H1 (cell line): ENCODE results near the gene LRRC56. TPM values are rescaled to one million over a fixed set of nuclear protein-coding genes. Genes with fewer than 3 reads are reported as not detected.

Experiments
- CTCF ChIA-PET: fragments of 300-600 bp; sonication (Branson Sonifier 250); formaldehyde crosslinking; loops from one replicate; lab custom pipeline; 2021; ENCODE audit not compliant: partially characterized antibody; lab: Charles Lee
- POLR2A ChIA-PET: fragments of 300-600 bp; sonication (Branson Sonifier 250); formaldehyde crosslinking; loops from one replicate; lab custom pipeline; 2021; ENCODE audit warnings: inconsistent platforms; ENCODE audit not compliant: partially characterized antibody; lab: Charles Lee
- DNase-seq, 2 experiments: peaks; one replicate each; pipeline versions ENCODE4 v3.0.0 to v3.0.0-alpha.2; 2010 to 2022; ENCODE audit warnings: low spot score in 2 of 2, low read depth in 1 of 2, mixed read lengths in 1 of 2
- FAIRE-seq: peaks from 2 replicates; lab custom pipeline; 2011; peaks lifted over from hg19 to GRCh38; lab: Jason Lieb, UNC
- H2AFZ ChIP-seq: 2 replicates; pipeline ENCODE4 v1.8.1; 2012; ENCODE audit warnings: low read length, inconsistent platforms
- H2AK5ac ChIP-seq: 2 replicates; pipeline ENCODE4 v1.6.1; 2013; ENCODE audit warnings: low read depth, low read length
- H2BK120ac ChIP-seq: replicated peaks from 2 replicates; pipeline ENCODE3; 2013; ENCODE audit warnings: low read depth, low read length, inconsistent platforms
- H2BK12ac ChIP-seq: 2 replicates; pipeline ENCODE4 v1.6.1; 2013; ENCODE audit warnings: low read depth, low read length
- H2BK15ac ChIP-seq: 2 replicates; pipeline ENCODE4 v1.6.1; 2013; ENCODE audit warnings: low read length
- H2BK20ac ChIP-seq: 2 replicates; pipeline ENCODE4 v1.6.1; 2013; ENCODE audit warnings: low read length
- H2BK5ac ChIP-seq: 2 replicates; pipeline ENCODE4 v1.6.1; 2013; ENCODE audit warnings: low read depth, low read length
- H3K14ac ChIP-seq: 2 replicates; pipeline ENCODE4 v1.6.1; 2013; ENCODE audit warnings: inconsistent platforms; ENCODE audit not compliant: insufficient read length
- H3K18ac ChIP-seq: 2 replicates; pipeline ENCODE4 v1.6.1; 2013; ENCODE audit warnings: low read length; ENCODE audit errors: extremely low read depth
- H3K23ac ChIP-seq: 2 replicates; pipeline ENCODE4 v1.6.1; 2013; ENCODE audit warnings: inconsistent platforms; ENCODE audit not compliant: insufficient read length
- H3K23me2 ChIP-seq: 2 replicates; pipeline ENCODE4 v1.6.1; 2013; ENCODE audit warnings: low read depth, low read length
- H3K27ac ChIP-seq: 2 replicates; pipeline ENCODE4 v1.6.1; 2011; ENCODE audit warnings: low read depth, low read length, inconsistent platforms
- H3K27me3 ChIP-seq, 4 experiments: replicated peaks in 1 of 4; 1 replicate in 1 of 4; 2 replicates in 3 of 4; pipeline versions ENCODE4 v1.6.1 to v1.8.1; 2011 to 2013; ENCODE audit warnings: low read length in 3 of 4, mild to moderate bottlenecking in 3 of 4, inconsistent platforms in 2 of 4, mixed read lengths in 2 of 4, moderate library complexity in 1 of 4; ENCODE audit not compliant: control insufficient read depth in 3 of 4, insufficient read depth in 3 of 4; ENCODE audit errors: extremely low read depth in 1 of 4
- H3K36me3 ChIP-seq, 4 experiments: 2 replicates each; pipeline versions ENCODE4 v1.6.1 to v1.8.1; 2011 to 2013; ENCODE audit warnings: mild to moderate bottlenecking in 4 of 4, low read length in 3 of 4, moderate library complexity in 2 of 4, control low read depth in 1 of 4, inconsistent platforms in 1 of 4; ENCODE audit not compliant: insufficient read depth in 4 of 4, control insufficient read depth in 2 of 4
- H3K4ac ChIP-seq: replicated peaks from 2 replicates; pipeline ENCODE3; 2013; ENCODE audit warnings: low read length, low read depth, mixed read lengths, inconsistent platforms; ENCODE audit not compliant: insufficient read length
- H3K4me1 ChIP-seq, 4 experiments: replicated peaks in 1 of 4; 1 replicate in 1 of 4; 2 replicates in 3 of 4; pipeline versions ENCODE4 v1.6.1 to v1.8.1; 2011 to 2013; ENCODE audit warnings: low read length in 3 of 4, inconsistent platforms in 2 of 4, mixed read lengths in 1 of 4; ENCODE audit not compliant: insufficient read depth in 4 of 4, control insufficient read depth in 3 of 4
- H3K4me2 ChIP-seq, 2 experiments: 2 replicates each; pipeline versions ENCODE4 v1.6.1 to v1.8.1; 2011 to 2013; ENCODE audit warnings: low read depth in 2 of 2, low read length in 2 of 2, control low read depth in 1 of 2, inconsistent platforms in 1 of 2, mild to moderate bottlenecking in 1 of 2; ENCODE audit not compliant: insufficient read depth in 1 of 2
- H3K4me3 ChIP-seq, 4 experiments: fragments of 200-600, 300-600 bp in 1 of 4; sonication (generic), shearing (Covaris generic), sonication (Bioruptor Twin) in 1 of 4; 2 replicates each; pipeline versions ENCODE4 v1.5.1 to v1.8.1; 2011 to 2016; ENCODE audit warnings: low read length in 4 of 4, low read depth in 3 of 4, control low read depth in 2 of 4, inconsistent platforms in 2 of 4, mild to moderate bottlenecking in 2 of 4, mixed read lengths in 1 of 4, moderate library complexity in 1 of 4; ENCODE audit not compliant: insufficient read depth in 2 of 4; ENCODE audit errors: extremely low read depth in 1 of 4
- H3K56ac ChIP-seq: replicated peaks from 2 replicates; pipeline ENCODE3; 2013; ENCODE audit warnings: low read depth, mild to moderate bottlenecking, mixed read lengths, low read length, inconsistent platforms; ENCODE audit not compliant: insufficient read length
- H3K79me1 ChIP-seq: 2 replicates; pipeline ENCODE4 v1.6.1; 2013; ENCODE audit warnings: low read depth, low read length, control low read depth
- H3K79me2 ChIP-seq, 2 experiments: 2 replicates each; pipeline versions ENCODE4 v1.6.1 to v1.8.1; 2012 to 2013; ENCODE audit warnings: low read length in 2 of 2, mild to moderate bottlenecking in 2 of 2, inconsistent platforms in 1 of 2; ENCODE audit not compliant: insufficient read depth in 2 of 2, control insufficient read depth in 1 of 2
- H3K9ac ChIP-seq, 4 experiments: replicated peaks in 1 of 4; 1 replicate in 1 of 4; 2 replicates in 3 of 4; pipeline versions ENCODE4 v1.6.1 to v1.8.1; 2011 to 2013; ENCODE audit warnings: low read depth in 3 of 4, low read length in 3 of 4, control low read depth in 2 of 4, mild to moderate bottlenecking in 2 of 4, moderate library complexity in 2 of 4, inconsistent platforms in 1 of 4; ENCODE audit errors: extremely low read depth in 1 of 4
- H3K9me3 ChIP-seq, 2 experiments: 2 replicates each; pipeline versions ENCODE4 v1.6.1 to v1.8.1; 2012 to 2013; ENCODE audit warnings: mild to moderate bottlenecking in 2 of 2, moderate library complexity in 2 of 2, control low read depth in 1 of 2, inconsistent platforms in 1 of 2, low read depth in 1 of 2, low read length in 1 of 2, mixed read lengths in 1 of 2; ENCODE audit not compliant: insufficient read depth in 2 of 2
- H4K20me1 ChIP-seq, 2 experiments: replicated peaks in 1 of 2; 2 replicates each; pipeline versions ENCODE3 to v1.8.1; 2011 to 2013; ENCODE audit warnings: inconsistent platforms in 2 of 2, low read length in 2 of 2, mild to moderate bottlenecking in 1 of 2; ENCODE audit not compliant: insufficient read depth in 2 of 2, control insufficient read depth in 1 of 2
- H4K5ac ChIP-seq: 2 replicates; pipeline ENCODE4 v1.6.1; 2013; ENCODE audit warnings: low read length, low read depth, mixed read lengths, inconsistent platforms; ENCODE audit not compliant: insufficient read length
- H4K8ac ChIP-seq: 2 replicates; pipeline ENCODE4 v1.8.0; 2013; ENCODE audit warnings: mild to moderate bottlenecking, moderate library complexity, low read length, inconsistent platforms; ENCODE audit not compliant: insufficient read depth; ENCODE audit errors: extremely low read depth
- H4K91ac ChIP-seq: replicated peaks from 2 replicates; pipeline ENCODE3; 2013; ENCODE audit warnings: low read length, mixed read lengths, inconsistent platforms; ENCODE audit not compliant: insufficient read length
- ATF2 ChIP-seq: IDR thresholded peaks from 2 replicates; pipeline ENCODE4 v1.6.1; 2012; ENCODE audit warnings: low read length, inconsistent platforms
- CHD1 ChIP-seq: IDR thresholded peaks from 2 replicates; pipeline ENCODE4 v1.6.1; 2012; ENCODE audit warnings: low read depth, low read length, improper control_type of control experiment
- EGR1 ChIP-seq: IDR thresholded peaks from 2 replicates; pipeline ENCODE4 v1.6.1; 2011; ENCODE audit warnings: low read depth, low read length, borderline replicate concordance
- KDM5A ChIP-seq: fragments of 200-600 bp; IDR thresholded peaks from 2 replicates; pipeline ENCODE4 v1.7.1; 2012; ENCODE audit warnings: mild to moderate bottlenecking, low read length, inconsistent platforms, mixed read lengths
- MAFK ChIP-seq: IDR thresholded peaks from 2 replicates; pipeline ENCODE4 v1.6.1; 2012; ENCODE audit warnings: low read depth, mild to moderate bottlenecking, improper control_type of control experiment, low read length
- MAX ChIP-seq: IDR thresholded peaks from 2 replicates; pipeline ENCODE4 v1.6.1; 2012; ENCODE audit warnings: inconsistent platforms
- POLR2AphosphoS5 ChIP-seq: IDR thresholded peaks from 2 replicates; pipeline ENCODE4 v1.6.1; 2011; ENCODE audit warnings: low read depth, low read length
- POU5F1 ChIP-seq: IDR thresholded peaks from 2 replicates; pipeline ENCODE4 v1.6.1; 2011; ENCODE audit warnings: low read depth, mild to moderate bottlenecking, low read length, moderate library complexity
- RFX5 ChIP-seq: IDR thresholded peaks from 2 replicates; pipeline ENCODE4 v1.6.1; 2011; ENCODE audit warnings: low read depth, low read length, improper control_type of control experiment, borderline replicate concordance
- RNF2 ChIP-seq: fragments of 200-900, 300-1000 bp; sonication (generic); IDR thresholded peaks from 2 replicates; pipeline ENCODE4 v1.7.1; 2016; ENCODE audit warnings: borderline replicate concordance, low read depth, mild to moderate bottlenecking, antibody characterized with exemption, low read length; ENCODE audit not compliant: poor library complexity, severe bottlenecking; ENCODE audit errors: missing control alignments
- SP2 ChIP-seq: IDR thresholded peaks from 2 replicates; pipeline ENCODE4 v1.6.1; 2012; ENCODE audit warnings: mild to moderate bottlenecking, low read length, inconsistent platforms
- WGBS, 2 experiments: shearing (Covaris generic) in 1 of 2; methylation state at CpG; one replicate each; pipeline versions ENCODE4 v1.1.6 to v1.1.7; 2013 to 2015; ENCODE audit warnings: low lambda C conversion rate in 2 of 2, mixed read lengths in 2 of 2, inconsistent platforms in 1 of 2, low coverage in 1 of 2, missing lambda C conversion rate in 1 of 2; ENCODE audit not compliant: insufficient replicate concordance in 2 of 2, insufficient coverage in 1 of 2, insufficient read length in 1 of 2; ENCODE audit errors: extremely low coverage in 1 of 2, missing lambda C conversion rate in 1 of 2; 5-methylcytosine and 5-hydroxymethylcytosine counted together
- polyA plus RNA-seq, 7 experiments: library from polyadenylated mRNA; depleted of rRNA in 3 of 7; stranded (reverse) in 5 of 7; unstranded in 2 of 7; fragments of >200 nt in 5 of 7; fragments of 200-250 nt in 2 of 7; gene quantifications; 1 replicate in 5 of 7; 2 replicates in 1 of 7; 4 replicates in 1 of 7; pipeline versions ENCODE4 v1.2.1 to v1.2.3, GENCODE V29; 2011 to 2013; ENCODE audit warnings: missing spikeins in 2 of 7, mixed read lengths in 2 of 7
- total RNA-seq: library from RNA; stranded (reverse); fragmentation: NEBNext Ultra II Directional; extraction: Animal tissue kit (Norgen Biotek cat#: 25700); gene quantifications from 2 replicates; pipeline ENCODE4 v1.2.1, GENCODE V29; 2021

The LRRC56 gene
- total and polyA plus RNA-seq, 2 of the 8 experiments (the other 6 are each of a cell fraction or from before 2014, with no cell fraction given) = 0.94 to 1.9 TPM

GRCh38 chr11:532986-533585 lies 4.2 kb upstream of the LRRC56 start:
- Histone ChIP-seq H3K18ac (no peak overlapping the region), H3K79me1 (no peaks in the 10 kb centered on the region), H2BK5ac (no peak overlapping the region), H3K27me3 (peaks cover 0 to 14% (median 4%) of the 10 kb centered on the region in 4 experiments; a peak in 5 of 7 replicates), H2BK12ac (no peak overlapping the region), H2BK120ac (no peak overlapping the region), H2AK5ac (no peak overlapping the region), H2BK15ac (no peak overlapping the region), H3K9me3 (no peaks in the 10 kb centered on the region), H3K56ac (no peak overlapping the region), H4K20me1 (peaks cover 7 to 11% of the 10 kb centered on the region in 2 experiments), H3K14ac (no peak overlapping the region), H2BK20ac (no peak overlapping the region), H4K91ac (no peak overlapping the region), H4K5ac (no peak overlapping the region), H3K27ac (no peak overlapping the region; the same call in 1 of the 2 replicates), H4K8ac (peak overlapping the region; percentile 57), H3K79me2 (no peaks in the 10 kb centered on the region), H2AFZ (no peak overlapping the region), H3K4me3 (no peak overlapping the region), H3K23ac (no peak overlapping the region), H3K4me1 (peaks cover 0 to 15% (median 9%) of the 10 kb centered on the region in 4 experiments; a peak in 5 of 7 replicates), H3K23me2 (peaks cover 21% of the 10 kb centered on the region; the same call in 1 of the 2 replicates), H3K36me3 (peaks cover 0 to 15% (median 6%) of the 10 kb centered on the region in 4 experiments; a peak in 5 of 8 replicates), H3K9ac (no peak overlapping the region), H3K4me2 (no peak overlapping the region), H3K4ac (no peak overlapping the region)
- DNase-seq = no peak
- TF ChIP-seq RFX5 = no peak
- no peak for TF ChIP-seq SP2
- TF ChIP-seq MAFK = no peak
- TF ChIP-seq KDM5A = no peak
- no peak for TF ChIP-seq EGR1
- TF ChIP-seq POLR2AphosphoS5 = no peak
- no peak for TF ChIP-seq MAX
- no peak for TF ChIP-seq CHD1
- no peak for TF ChIP-seq ATF2
- no peak for TF ChIP-seq POU5F1
- no peak for TF ChIP-seq RNF2
- no peak for FAIRE-seq
- ChIA-PET CTCF (interaction anchor here (1.5 to 1.6 kb wide), 2 partner anchors 11 to 15 kb away, joined by 4 to 9 read pairs; no protein-coding TSS in a partner anchor), POLR2A (interaction anchor here (0.6 to 1.8 kb wide), 7 partner anchors 14 to 307 kb away, joined by 3 to 8 read pairs (median 3); no protein-coding TSS in a partner anchor)
- 96% methylated on average over 30 of the region's 33 CpGs; no CpG with 5 or more reads in 1 of the 2 experiments for WGBS, 2 experiments
